BLaER1 treated with 17β-estradiol and CSF1 and Interleukin-3, amounts not matched to agents 10 nM and 100 nM (cell line): Measurements from ENCODE around the gene WASL.

Experiments
- H3K27ac ChIP-seq, 11 experiments: shearing (Covaris generic); formaldehyde crosslinking; 2 replicates each; pipeline ENCODE4 v1.8.1; 2022
- H3K27me3 ChIP-seq, 11 experiments: shearing (Covaris generic); formaldehyde crosslinking; 2 replicates each; pipeline ENCODE4 v1.8.1; 2022
- H3K36me3 ChIP-seq, 11 experiments: shearing (Covaris generic); formaldehyde crosslinking; 2 replicates each; pipeline ENCODE4 v1.8.1; 2022
- H3K4me1 ChIP-seq, 10 experiments: shearing (Covaris generic); formaldehyde crosslinking; 2 replicates each; pipeline ENCODE4 v1.8.1; 2022
- H3K4me2 ChIP-seq, 11 experiments: shearing (Covaris generic); formaldehyde crosslinking; 2 replicates each; pipeline ENCODE4 v1.8.1; 2022
- H3K4me3 ChIP-seq, 10 experiments: shearing (Covaris generic); formaldehyde crosslinking; 2 replicates each; pipeline ENCODE4 v1.8.1; 2022
- H3K9ac ChIP-seq, 11 experiments: shearing (Covaris generic); formaldehyde crosslinking; 2 replicates each; pipeline ENCODE4 v1.8.1; 2022
- H3K9me3 ChIP-seq, 11 experiments: shearing (Covaris generic); formaldehyde crosslinking; replicated peaks in 1 of 11; 2 replicates each; pipeline ENCODE4 v1.8.1; 2022
- H4K20me1 ChIP-seq, 11 experiments: shearing (Covaris generic); formaldehyde crosslinking; 2 replicates each; pipeline ENCODE4 v1.8.1; 2022
- Cebpa-rat ChIP-seq, 11 experiments: shearing (Covaris generic); IDR thresholded peaks; 2 replicates each; pipeline ENCODE4 v1.8.1; 2022

Gene WASL

DNA sequence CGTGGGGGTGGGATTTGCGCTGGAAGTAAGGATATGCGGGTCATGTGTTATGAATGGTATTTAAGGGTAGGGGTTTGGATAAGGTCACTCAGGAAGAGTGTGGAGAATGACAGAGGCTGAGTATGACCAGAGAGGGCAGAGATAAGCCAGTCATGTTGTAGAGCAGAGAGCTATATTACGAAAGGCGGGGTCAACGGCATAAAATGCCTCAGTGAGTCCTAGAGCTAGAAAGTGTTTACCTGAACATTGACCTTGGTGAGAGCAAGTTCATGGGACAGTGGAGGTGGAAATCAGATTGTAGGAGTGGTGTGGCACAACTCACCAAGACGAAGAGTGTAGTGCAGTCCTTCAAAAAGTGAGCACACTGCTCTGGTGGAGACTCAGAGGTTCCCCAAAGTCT is 79.3 kb downstream of the WASL start:
- TF ChIP-seq Cebpa-rat (IDR thresholded peaks at IDR 0.05), result no peak

DNA sequence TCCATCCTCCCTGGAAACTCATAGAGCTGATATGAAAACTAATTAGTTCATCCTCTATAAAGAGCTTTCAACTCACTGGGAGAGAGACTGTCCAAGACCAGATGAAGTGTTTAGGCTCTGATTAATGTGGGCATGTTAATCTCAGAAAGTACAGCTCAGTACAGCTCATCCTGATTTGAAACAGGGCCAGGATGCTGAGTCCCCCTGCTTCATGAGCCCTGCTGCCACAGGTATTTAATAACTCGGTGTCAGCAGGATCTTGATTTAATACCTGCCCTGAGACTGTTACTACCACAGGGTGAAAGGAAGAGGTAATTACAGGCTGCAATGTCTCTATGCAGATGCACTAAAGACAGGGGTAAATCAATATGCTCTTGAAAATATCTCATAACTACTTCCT is 82.3 kb downstream of the WASL start:
- Histone ChIP-seq H3K9me3 (no peaks in the 10 kb centered on the region), H3K27me3 (no peaks in the 10 kb centered on the region)

More for the DNA sequence above, 79.3 kb downstream of the WASL start:
- H3K4me1 ChIP-seq, result no peaks in the 10 kb centered on the region
- H3K36me3 ChIP-seq, result no peaks in the 10 kb centered on the region
- H3K9me3 ChIP-seq, result no peaks in the 10 kb centered on the region
- H3K9ac ChIP-seq, result no peak overlapping the region
- no peak overlapping the region for H3K27ac ChIP-seq
- no peaks in the 10 kb centered on the region for H4K20me1 ChIP-seq
- H3K27me3 ChIP-seq, result no peaks in the 10 kb centered on the region
- H3K4me3 ChIP-seq, result no peak overlapping the region
- no peak overlapping the region for H3K4me2 ChIP-seq

DNA sequence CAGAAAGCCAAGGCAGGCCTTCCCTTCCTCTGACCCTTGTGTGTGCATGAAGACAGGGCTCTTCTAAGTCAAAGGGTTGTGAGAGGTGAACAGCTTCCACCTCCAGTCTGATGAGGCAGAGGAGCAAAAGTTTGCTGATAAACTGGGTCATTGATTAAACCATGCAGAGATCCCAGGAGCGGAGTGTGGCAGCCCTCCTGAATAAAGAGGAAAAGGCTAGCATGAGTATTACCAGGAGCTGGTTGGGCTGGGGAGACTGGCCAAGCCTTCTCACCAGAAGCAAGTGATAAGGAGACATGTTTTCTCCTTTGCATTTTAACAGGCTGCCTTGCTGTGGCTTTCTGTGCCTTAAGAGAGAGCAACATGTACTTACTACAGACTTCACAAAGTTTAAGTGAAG is 82.9 kb downstream of the WASL start:
- no peak overlapping the region for H3K4me2 ChIP-seq
- peaks cover 0 to 7% (median 0%) of the 10 kb centered on the region in 10 experiments; a peak in 3 of 20 replicates for H3K4me1 ChIP-seq
- H3K27ac ChIP-seq, result no peak overlapping the region
- H3K9me3 ChIP-seq, result no peaks in the 10 kb centered on the region
- H3K9ac ChIP-seq, result no peak overlapping the region
- no peaks in the 10 kb centered on the region for H4K20me1 ChIP-seq
- TF ChIP-seq Cebpa-rat (IDR thresholded peaks at IDR 0.05), result no peak
- no peak overlapping the region for H3K4me3 ChIP-seq
- no peaks in the 10 kb centered on the region for H3K36me3 ChIP-seq
- H3K27me3 ChIP-seq, result no peaks in the 10 kb centered on the region

More for the DNA sequence above, 82.3 kb downstream of the WASL start:
- Histone ChIP-seq H3K4me2 (no peak overlapping the region), H3K27ac (no peak overlapping the region), H3K36me3 (no peaks in the 10 kb centered on the region), H3K4me1 (peaks cover 0 to 6% (median 0%) of the 10 kb centered on the region in 10 experiments; a peak in 3 of 20 replicates), H3K4me3 (no peak overlapping the region), H3K9ac (no peak overlapping the region), H4K20me1 (no peaks in the 10 kb centered on the region)
- TF ChIP-seq Cebpa-rat (IDR thresholded peaks at IDR 0.05), result no peak

DNA sequence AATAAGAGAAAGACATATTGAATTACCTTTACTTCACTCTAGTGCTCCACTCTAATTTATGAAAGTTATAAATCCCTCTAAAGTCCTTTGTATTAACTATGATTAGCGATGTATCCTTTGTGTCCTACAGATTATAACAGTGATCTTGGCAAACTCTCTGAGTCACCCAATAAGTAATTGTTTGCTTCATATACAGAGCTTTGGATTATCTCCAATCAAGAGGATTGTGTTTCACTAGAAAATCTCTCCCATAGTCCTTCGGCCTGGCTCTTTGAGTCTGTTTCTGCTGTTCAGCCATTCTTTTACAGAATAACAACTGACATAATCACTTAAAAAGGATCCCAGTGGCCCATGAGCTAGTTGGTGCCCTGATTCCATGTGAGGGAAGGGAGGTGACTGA is 83.6 kb downstream of the WASL start:
- H4K20me1 ChIP-seq, result no peaks in the 10 kb centered on the region
- no peaks in the 10 kb centered on the region for H3K27me3 ChIP-seq
- no peak overlapping the region for H3K4me3 ChIP-seq
- H3K4me2 ChIP-seq, result no peak overlapping the region
- no peak overlapping the region for H3K9ac ChIP-seq
- H3K27ac ChIP-seq, result no peak overlapping the region
- peaks cover 0 to 7% (median 0%) of the 10 kb centered on the region in 10 experiments; a peak in 3 of 20 replicates for H3K4me1 ChIP-seq
- H3K9me3 ChIP-seq, result no peaks in the 10 kb centered on the region
- H3K36me3 ChIP-seq, result no peaks in the 10 kb centered on the region
- TF ChIP-seq Cebpa-rat (IDR thresholded peaks at IDR 0.05), result no peak

DNA sequence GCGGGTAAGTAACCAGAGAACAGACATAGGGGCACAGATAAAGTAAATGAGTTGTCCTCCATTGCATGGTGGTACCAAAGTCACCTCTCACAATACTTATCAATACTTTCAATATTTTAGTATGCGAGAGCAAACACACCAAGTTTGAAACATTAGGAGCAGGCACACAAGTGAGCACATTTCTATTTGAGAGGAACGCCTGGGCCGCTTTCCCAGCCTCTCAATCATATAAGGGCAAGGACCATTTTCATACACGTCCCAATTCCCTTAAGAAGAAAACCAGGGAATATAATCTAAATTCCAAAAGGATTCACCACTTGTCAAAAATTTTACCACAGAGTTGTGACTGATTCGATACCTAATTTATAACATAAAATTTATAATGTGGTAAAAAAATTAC is 85.6 kb downstream of the WASL start:
- no peak overlapping the region for H3K27ac ChIP-seq
- no peak for TF ChIP-seq Cebpa-rat (IDR thresholded peaks at IDR 0.05)
- H3K9me3 ChIP-seq, result no peaks in the 10 kb centered on the region
- no peaks in the 10 kb centered on the region for H4K20me1 ChIP-seq
- no peak overlapping the region for H3K9ac ChIP-seq
- H3K4me1 ChIP-seq, result peaks cover 0 to 7% (median 0%) of the 10 kb centered on the region in 10 experiments; a peak in 3 of 20 replicates
- no peak overlapping the region for H3K4me3 ChIP-seq
- no peaks in the 10 kb centered on the region for H3K36me3 ChIP-seq
- H3K27me3 ChIP-seq, result no peaks in the 10 kb centered on the region
- H3K4me2 ChIP-seq, result no peak overlapping the region

DNA sequence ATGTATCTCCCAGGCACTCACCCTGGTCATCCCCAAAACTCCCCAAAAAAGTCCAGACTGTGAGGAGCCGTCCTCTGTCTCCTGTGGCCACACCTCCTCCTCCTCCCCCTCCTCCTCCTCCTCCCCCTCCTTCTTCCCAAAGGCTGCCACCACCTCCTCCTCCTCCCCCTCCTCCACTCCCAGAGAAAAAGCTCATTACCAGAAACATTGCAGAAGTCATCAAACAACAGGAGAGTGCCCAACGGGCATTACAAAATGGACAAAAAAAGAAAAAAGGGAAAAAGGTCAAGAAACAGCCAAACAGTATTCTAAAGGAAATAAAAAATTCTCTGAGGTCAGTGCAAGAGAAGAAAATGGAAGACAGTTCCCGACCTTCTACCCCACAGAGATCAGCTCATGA is 86.0 kb downstream of the WASL start:
- no peak overlapping the region for H3K27ac ChIP-seq
- no peak for TF ChIP-seq Cebpa-rat (IDR thresholded peaks at IDR 0.05)

DNA sequence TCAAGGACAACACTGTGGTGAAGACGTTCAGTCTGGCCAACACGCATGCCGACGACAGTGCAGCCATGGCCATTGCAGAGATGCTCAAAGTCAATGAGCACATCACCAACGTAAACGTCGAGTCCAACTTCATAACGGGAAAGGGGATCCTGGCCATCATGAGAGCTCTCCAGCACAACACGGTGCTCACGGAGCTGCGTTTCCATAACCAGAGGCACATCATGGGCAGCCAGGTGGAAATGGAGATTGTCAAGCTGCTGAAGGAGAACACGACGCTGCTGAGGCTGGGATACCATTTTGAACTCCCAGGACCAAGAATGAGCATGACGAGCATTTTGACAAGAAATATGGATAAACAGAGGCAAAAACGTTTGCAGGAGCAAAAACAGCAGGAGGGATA is 86.5 kb downstream of the WASL start:
- Histone ChIP-seq H3K27me3 (no peaks in the 10 kb centered on the region), H3K4me3 (no peak overlapping the region), H3K9ac (no peak overlapping the region), H3K36me3 (no peaks in the 10 kb centered on the region), H3K9me3 (no peaks in the 10 kb centered on the region), H3K4me2 (peak overlapping the region in 2 of 11 experiments; percentile 16 to 38; a peak in 2 of 22 replicates), H3K27ac (no peak overlapping the region), H3K4me1 (peaks cover 0 to 7% (median 0%) of the 10 kb centered on the region in 10 experiments; a peak in 3 of 20 replicates), H4K20me1 (no peaks in the 10 kb centered on the region)
- no peak for TF ChIP-seq Cebpa-rat (IDR thresholded peaks at IDR 0.05)

More for the DNA sequence above, 86.0 kb downstream of the WASL start:
- peaks cover 0 to 7% (median 0%) of the 10 kb centered on the region in 10 experiments; a peak in 3 of 20 replicates for H3K4me1 ChIP-seq
- no peak overlapping the region for H3K9ac ChIP-seq
- no peaks in the 10 kb centered on the region for H3K9me3 ChIP-seq
- H3K36me3 ChIP-seq, result no peaks in the 10 kb centered on the region
- no peaks in the 10 kb centered on the region for H4K20me1 ChIP-seq
- H3K27me3 ChIP-seq, result no peaks in the 10 kb centered on the region
- H3K4me2 ChIP-seq, result no peak overlapping the region
- H3K4me3 ChIP-seq, result no peak overlapping the region

DNA sequence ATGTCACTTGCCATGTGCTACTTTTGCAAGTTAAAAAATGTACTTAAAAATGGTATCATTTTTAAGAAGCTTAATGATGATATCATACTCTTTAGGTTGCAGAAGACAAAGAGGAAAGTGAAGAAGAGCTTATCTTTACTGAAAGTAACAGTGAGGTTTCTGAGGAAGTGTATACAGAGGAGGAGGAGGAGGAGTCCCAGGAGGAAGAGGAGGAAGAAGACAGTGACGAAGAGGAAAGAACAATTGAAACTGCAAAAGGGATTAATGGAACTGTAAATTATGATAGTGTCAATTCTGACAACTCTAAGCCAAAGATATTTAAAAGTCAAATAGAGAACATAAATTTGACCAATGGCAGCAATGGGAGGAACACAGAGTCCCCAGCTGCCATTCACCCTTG is 87.0 kb downstream of the WASL start:
- no peaks in the 10 kb centered on the region for H3K36me3 ChIP-seq
- H3K4me1 ChIP-seq, result peaks cover 0 to 7% (median 0%) of the 10 kb centered on the region in 10 experiments; a peak in 3 of 20 replicates
- H3K9me3 ChIP-seq, result no peaks in the 10 kb centered on the region
- H3K9ac ChIP-seq, result no peak overlapping the region
- no peaks in the 10 kb centered on the region for H3K27me3 ChIP-seq
- H3K27ac ChIP-seq, result no peak overlapping the region
- H4K20me1 ChIP-seq, result no peaks in the 10 kb centered on the region
- H3K4me2 ChIP-seq, result peak overlapping the region in 4 of 11 experiments; percentile 11 to 38 (median 23); a peak in 4 of 22 replicates
- TF ChIP-seq Cebpa-rat (IDR thresholded peaks at IDR 0.05), result no peak
- H3K4me3 ChIP-seq, result no peak overlapping the region

DNA sequence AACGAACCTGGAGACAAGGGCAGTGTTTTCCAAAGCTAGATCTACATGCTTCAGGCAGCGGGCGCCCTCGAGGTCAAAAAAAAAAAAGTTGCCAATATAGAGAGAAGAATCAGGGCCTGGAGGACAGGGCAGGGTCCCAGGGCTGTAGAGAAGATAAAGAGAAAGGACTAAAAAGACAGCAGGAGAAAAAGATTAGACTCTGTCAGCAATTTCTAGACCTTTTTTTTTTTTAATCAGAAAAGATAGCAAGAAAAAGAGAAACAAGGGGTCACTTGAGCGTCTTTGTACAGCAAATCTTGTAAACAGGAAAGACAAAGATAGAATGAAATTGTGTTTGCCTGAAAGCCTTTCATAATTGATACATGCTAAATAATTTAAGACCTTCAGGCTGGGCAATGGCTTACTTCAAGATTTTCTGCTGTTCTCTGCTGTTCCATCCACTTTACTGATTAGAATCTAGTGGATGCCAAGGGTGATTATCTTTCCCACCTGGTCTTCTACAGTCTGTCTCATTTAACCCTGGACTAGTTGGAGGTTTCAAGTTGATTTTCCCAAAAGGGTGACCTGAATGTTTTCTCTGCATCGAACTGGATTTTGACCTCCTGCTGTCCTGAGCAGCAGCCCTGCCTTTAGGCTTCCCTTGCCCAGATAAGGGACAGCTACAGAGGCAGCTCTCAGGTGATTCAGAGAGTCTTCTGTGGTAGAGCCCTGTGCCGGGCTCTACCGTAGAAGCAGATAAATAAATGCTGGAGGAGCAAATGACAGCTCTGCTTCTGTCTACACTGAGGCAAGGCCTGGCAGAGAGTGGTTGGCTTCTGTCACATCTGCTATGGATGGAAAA is 88.1 kb downstream of the WASL start:
- H3K4me1 ChIP-seq, result peaks cover 0 to 7% (median 0%) of the 10 kb centered on the region in 10 experiments; a peak in 3 of 20 replicates
- H3K9ac ChIP-seq, result no peak overlapping the region
- H3K4me3 ChIP-seq, result no peak overlapping the region
- H3K27ac ChIP-seq, result no peak overlapping the region
- H3K9me3 ChIP-seq, result no peaks in the 10 kb centered on the region
- H4K20me1 ChIP-seq, result no peaks in the 10 kb centered on the region
- no peak overlapping the region for H3K4me2 ChIP-seq
- no peak for TF ChIP-seq Cebpa-rat (IDR thresholded peaks at IDR 0.05)
- H3K36me3 ChIP-seq, result no peaks in the 10 kb centered on the region
- no peaks in the 10 kb centered on the region for H3K27me3 ChIP-seq

DNA sequence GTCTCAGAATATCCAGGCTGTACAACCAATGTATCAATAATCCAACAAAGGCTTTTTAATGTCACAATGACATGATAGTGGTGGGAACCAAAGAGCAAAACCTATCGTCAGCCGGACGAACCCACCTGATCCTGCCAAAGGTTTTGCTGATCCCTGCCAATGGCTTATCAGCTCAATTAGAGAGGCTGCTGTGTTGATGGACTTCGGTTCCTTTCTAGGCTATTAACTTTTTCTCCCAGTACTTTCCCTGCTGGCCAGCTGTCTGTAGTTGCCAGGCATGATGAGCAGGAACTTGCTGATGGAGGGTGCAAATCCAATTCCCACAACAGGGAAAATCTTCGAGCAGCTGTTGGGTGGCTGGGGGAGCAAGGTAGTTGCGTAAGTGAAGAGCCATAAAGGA is 90.8 kb downstream of the WASL start:
- Histone ChIP-seq H3K4me1 (peaks cover 0 to 7% (median 0%) of the 10 kb centered on the region in 10 experiments; a peak in 3 of 20 replicates), H3K9ac (no peak overlapping the region), H3K27ac (no peak overlapping the region), H4K20me1 (no peaks in the 10 kb centered on the region), H3K9me3 (no peaks in the 10 kb centered on the region), H3K36me3 (no peaks in the 10 kb centered on the region), H3K27me3 (no peaks in the 10 kb centered on the region), H3K4me2 (no peak overlapping the region), H3K4me3 (no peak overlapping the region)
- TF ChIP-seq Cebpa-rat (IDR thresholded peaks at IDR 0.05), result no peak
